Trophoblast cell (in vitro differentiated cells and primary cell): ENCODE data around the gene CDKN2AIP.

Experiments
- DNase-seq, 2 donors: peaks; one replicate each; pipeline ENCODE4 v3.0.0-alpha.2; 2016
- H2AFZ ChIP-seq: 2 replicates; pipeline ENCODE4 v1.6.1; 2013; ENCODE audit warnings: low read length, moderate library complexity, mild to moderate bottlenecking; ENCODE audit not compliant: insufficient read depth, poor library complexity
- H2AK5ac ChIP-seq: 2 replicates; pipeline ENCODE4 v1.6.1; 2013; ENCODE audit warnings: mild to moderate bottlenecking, low read length
- H2BK120ac ChIP-seq: 2 replicates; pipeline ENCODE4 v1.6.1; 2013; ENCODE audit warnings: low read length, mild to moderate bottlenecking, moderate library complexity; ENCODE audit not compliant: insufficient read depth, poor library complexity
- H2BK12ac ChIP-seq: 2 replicates; pipeline ENCODE4 v1.6.1; 2013; ENCODE audit warnings: mild to moderate bottlenecking, low read length, moderate library complexity
- H2BK5ac ChIP-seq: 2 replicates; pipeline ENCODE4 v1.6.1; 2013; ENCODE audit warnings: low read length, low read depth, moderate library complexity, mild to moderate bottlenecking; ENCODE audit not compliant: poor library complexity
- H3K14ac ChIP-seq: 2 replicates; pipeline ENCODE4 v1.6.1; 2013; ENCODE audit warnings: mild to moderate bottlenecking, low read length
- H3K18ac ChIP-seq: 2 replicates; pipeline ENCODE4 v1.6.1; 2013; ENCODE audit warnings: mild to moderate bottlenecking, low read length
- H3K23ac ChIP-seq: 2 replicates; pipeline ENCODE4 v1.6.1; 2013; ENCODE audit warnings: low read length
- H3K27ac ChIP-seq: 2 replicates; pipeline ENCODE4 v1.5.1; 2013; ENCODE audit warnings: low read depth, mild to moderate bottlenecking, inconsistent platforms, low read length, moderate library complexity
- H3K27me3 ChIP-seq: 2 replicates; pipeline ENCODE4 v1.6.1; 2013; ENCODE audit warnings: inconsistent platforms, mild to moderate bottlenecking, low read length, moderate library complexity; ENCODE audit not compliant: insufficient read depth
- H3K36me3 ChIP-seq, 2 experiments: 1 replicate in 1 of 2; 2 replicates in 1 of 2; pipeline ENCODE4 v1.6.1; 2013; ENCODE audit warnings: low read length in 2 of 2, mild to moderate bottlenecking in 2 of 2, moderate library complexity in 1 of 2; ENCODE audit not compliant: insufficient read depth in 2 of 2, control insufficient read depth in 1 of 2
- H3K4ac ChIP-seq: 2 replicates; pipeline ENCODE4 v1.6.1; 2013; ENCODE audit warnings: low read depth, mild to moderate bottlenecking, low read length, moderate library complexity
- H3K4me1 ChIP-seq, 2 experiments: 1 replicate in 1 of 2; 2 replicates in 1 of 2; pipeline ENCODE4 v1.6.1; 2013; ENCODE audit warnings: low read length in 2 of 2, mild to moderate bottlenecking in 2 of 2, moderate library complexity in 1 of 2; ENCODE audit not compliant: insufficient read depth in 2 of 2, control insufficient read depth in 1 of 2
- H3K4me2 ChIP-seq: 2 replicates; pipeline ENCODE4 v1.6.1; 2013; ENCODE audit warnings: inconsistent platforms, mild to moderate bottlenecking, low read length, moderate library complexity
- H3K4me3 ChIP-seq: 2 replicates; pipeline ENCODE4 v1.5.1; 2013; ENCODE audit warnings: mild to moderate bottlenecking, low read depth, low read length, inconsistent platforms
- H3K79me1 ChIP-seq: one replicate; pipeline ENCODE4 v1.6.1; 2013; ENCODE audit warnings: low read length
- H3K79me2 ChIP-seq: 2 replicates; pipeline ENCODE4 v1.6.1; 2013; ENCODE audit warnings: low read length, mild to moderate bottlenecking; ENCODE audit not compliant: control insufficient read depth, insufficient read depth, poor library complexity
- H3K9ac ChIP-seq: 2 replicates; pipeline ENCODE4 v1.6.1; 2013; ENCODE audit warnings: mild to moderate bottlenecking, low read length
- H3K9me3 ChIP-seq: 2 replicates; pipeline ENCODE4 v1.6.1; 2013; ENCODE audit warnings: low read depth, mild to moderate bottlenecking, control low read depth, inconsistent platforms, low read length; ENCODE audit not compliant: insufficient read depth
- H4K12ac ChIP-seq: 2 replicates; pipeline ENCODE4 v1.6.1; 2013; ENCODE audit warnings: low read depth, mild to moderate bottlenecking, low read length, moderate library complexity
- H4K8ac ChIP-seq: 2 replicates; pipeline ENCODE4 v1.6.1; 2013; ENCODE audit warnings: low read depth, mild to moderate bottlenecking, low read length, moderate library complexity
- H4K91ac ChIP-seq: one replicate; pipeline ENCODE4 v1.6.1; 2013; ENCODE audit warnings: low read depth, mild to moderate bottlenecking, low read length, moderate library complexity
- WGBS: extraction: QIAGEN DNeasy Blood & Tissue Kit; methylation state at CpG from one replicate; pipeline ENCODE4 v1.1.7; 2013; ENCODE audit warnings: missing lambda C conversion rate; ENCODE audit not compliant: insufficient read length, insufficient coverage; ENCODE audit errors: extremely low coverage; 5-methylcytosine and 5-hydroxymethylcytosine counted together

CDKN2AIP gene

GRCh38 chr4:183426507-183426906 lies 17.9 kb upstream of the CDKN2AIP start:
- Histone ChIP-seq H4K8ac (no peak overlapping the region), H3K4me3 (no peak overlapping the region), H3K18ac (no peak overlapping the region), H2AFZ (no peak overlapping the region), H2BK5ac (no peak overlapping the region), H3K27me3 (no peaks in the 10 kb centered on the region), H2BK120ac (no peak overlapping the region), H3K4me2 (no peak overlapping the region), H3K23ac (no peak overlapping the region), H3K36me3 (no peaks in the 10 kb centered on the region), H3K27ac (no peak overlapping the region), H3K14ac (no peak overlapping the region), H4K91ac (no peak overlapping the region), H4K12ac (no peak overlapping the region), H3K79me1 (no peaks in the 10 kb centered on the region), H3K4me1 (peaks cover 0 to 6% of the 10 kb centered on the region in 2 experiments), H3K4ac (no peak overlapping the region), H3K79me2 (no peaks in the 10 kb centered on the region), H3K9ac (no peak overlapping the region), H2BK12ac (no peak overlapping the region), H2AK5ac (no peak overlapping the region), H3K9me3 (no peaks in the 10 kb centered on the region)
- WGBS = no CpG with 5 or more reads among the region's 6 CpGs
- DNase-seq = no peak

- no peak overlapping the region for H3K4ac ChIP-seq
- no peak overlapping the region for H2AK5ac ChIP-seq
- no peak overlapping the region for H4K91ac ChIP-seq
- no peak overlapping the region for H4K8ac ChIP-seq
- no peak for DNase-seq
- H3K9ac ChIP-seq = no peak overlapping the region
- no peak overlapping the region for H2BK5ac ChIP-seq
- no peaks in the 10 kb centered on the region for H3K9me3 ChIP-seq
- no peak overlapping the region for H3K27ac ChIP-seq
- no peak overlapping the region for H3K14ac ChIP-seq
- H2AFZ ChIP-seq = no peak overlapping the region
- no peaks in the 10 kb centered on the region for H3K27me3 ChIP-seq
- H3K23ac ChIP-seq = no peak overlapping the region
- WGBS = no CpG with 5 or more reads among the region's 7 CpGs
- peaks cover 0 to 6% of the 10 kb centered on the region in 2 experiments for H3K4me1 ChIP-seq
- H2BK120ac ChIP-seq = no peak overlapping the region
- H3K79me1 ChIP-seq = no peaks in the 10 kb centered on the region
- H3K36me3 ChIP-seq = no peaks in the 10 kb centered on the region
- H3K18ac ChIP-seq = no peak overlapping the region
- no peak overlapping the region for H3K4me3 ChIP-seq
- H3K79me2 ChIP-seq = no peaks in the 10 kb centered on the region
- H2BK12ac ChIP-seq = no peak overlapping the region
- no peak overlapping the region for H3K4me2 ChIP-seq
- no peak overlapping the region for H4K12ac ChIP-seq
These were observed 14.9 kb upstream of the CDKN2AIP start for GRCh38 chr4:183429489-183429888.

GRCh38 chr4:183430317-183430993 lies 14.0 kb upstream of the CDKN2AIP start:
- H4K12ac ChIP-seq = no peak overlapping the region
- H3K9me3 ChIP-seq = no peaks in the 10 kb centered on the region
- H3K23ac ChIP-seq = no peak overlapping the region
- no peaks in the 10 kb centered on the region for H3K79me1 ChIP-seq
- H2AFZ ChIP-seq = no peak overlapping the region
- H2AK5ac ChIP-seq = no peak overlapping the region
- H4K91ac ChIP-seq = no peak overlapping the region
- no peak overlapping the region for H3K9ac ChIP-seq
- no peaks in the 10 kb centered on the region for H3K36me3 ChIP-seq
- H3K4me2 ChIP-seq = no peak overlapping the region
- no peaks in the 10 kb centered on the region for H3K27me3 ChIP-seq
- no peak overlapping the region for H3K4me3 ChIP-seq
- no peak for DNase-seq
- H3K14ac ChIP-seq = no peak overlapping the region
- no peak overlapping the region for H3K18ac ChIP-seq
- H3K27ac ChIP-seq = no peak overlapping the region
- H3K79me2 ChIP-seq = no peaks in the 10 kb centered on the region
- H2BK120ac ChIP-seq = no peak overlapping the region
- peaks cover 0 to 6% of the 10 kb centered on the region in 2 experiments for H3K4me1 ChIP-seq
- H3K4ac ChIP-seq = no peak overlapping the region
- no peak overlapping the region for H4K8ac ChIP-seq
- no peak overlapping the region for H2BK5ac ChIP-seq
- WGBS = no CpG with 5 or more reads among the region's 12 CpGs
- no peak overlapping the region for H2BK12ac ChIP-seq

GRCh38 chr4:183430994-183431347 lies 13.5 kb upstream of the CDKN2AIP start:
- H3K9ac ChIP-seq = no peak overlapping the region
- no peak for DNase-seq

More at GRCh38 chr4:183430994-183431347, 13.5 kb upstream of the CDKN2AIP start:
- no peak overlapping the region for H2BK5ac ChIP-seq
- H3K4me3 ChIP-seq = no peak overlapping the region
- H2AK5ac ChIP-seq = no peak overlapping the region
- peaks cover 0 to 6% of the 10 kb centered on the region in 2 experiments for H3K4me1 ChIP-seq
- no peak overlapping the region for H3K27ac ChIP-seq
- H4K8ac ChIP-seq = no peak overlapping the region
- H3K27me3 ChIP-seq = no peaks in the 10 kb centered on the region
- no peak overlapping the region for H3K23ac ChIP-seq
- H4K91ac ChIP-seq = no peak overlapping the region
- no peak overlapping the region for H3K4me2 ChIP-seq
- H3K79me1 ChIP-seq = no peaks in the 10 kb centered on the region
- WGBS = no CpG with 5 or more reads among the region's 3 CpGs
- H2BK12ac ChIP-seq = no peak overlapping the region
- no peak overlapping the region for H4K12ac ChIP-seq
- no peaks in the 10 kb centered on the region for H3K36me3 ChIP-seq
- H3K9me3 ChIP-seq = no peaks in the 10 kb centered on the region
- H3K4ac ChIP-seq = no peak overlapping the region
- no peak overlapping the region for H2AFZ ChIP-seq
- H3K14ac ChIP-seq = no peak overlapping the region
- H2BK120ac ChIP-seq = no peak overlapping the region
- no peak overlapping the region for H3K18ac ChIP-seq
- no peaks in the 10 kb centered on the region for H3K79me2 ChIP-seq
